CD4-positive, alpha-beta T cell treated with Interleukin-1 beta for 1 hour (primary cell): ENCODE data around the gene FAM107A.
"Not testable (repeated sequence)": the region's sequence is repeated elsewhere in the genome, so short reads cannot be mapped to it uniquely, and the experiment has no call there.

Source experiments
- DNase-seq, 2 donors: peaks; one replicate each; pipeline ENCODE4 v3.0.0-alpha.2; 2020 to 2022

The FAM107A gene

DNA sequence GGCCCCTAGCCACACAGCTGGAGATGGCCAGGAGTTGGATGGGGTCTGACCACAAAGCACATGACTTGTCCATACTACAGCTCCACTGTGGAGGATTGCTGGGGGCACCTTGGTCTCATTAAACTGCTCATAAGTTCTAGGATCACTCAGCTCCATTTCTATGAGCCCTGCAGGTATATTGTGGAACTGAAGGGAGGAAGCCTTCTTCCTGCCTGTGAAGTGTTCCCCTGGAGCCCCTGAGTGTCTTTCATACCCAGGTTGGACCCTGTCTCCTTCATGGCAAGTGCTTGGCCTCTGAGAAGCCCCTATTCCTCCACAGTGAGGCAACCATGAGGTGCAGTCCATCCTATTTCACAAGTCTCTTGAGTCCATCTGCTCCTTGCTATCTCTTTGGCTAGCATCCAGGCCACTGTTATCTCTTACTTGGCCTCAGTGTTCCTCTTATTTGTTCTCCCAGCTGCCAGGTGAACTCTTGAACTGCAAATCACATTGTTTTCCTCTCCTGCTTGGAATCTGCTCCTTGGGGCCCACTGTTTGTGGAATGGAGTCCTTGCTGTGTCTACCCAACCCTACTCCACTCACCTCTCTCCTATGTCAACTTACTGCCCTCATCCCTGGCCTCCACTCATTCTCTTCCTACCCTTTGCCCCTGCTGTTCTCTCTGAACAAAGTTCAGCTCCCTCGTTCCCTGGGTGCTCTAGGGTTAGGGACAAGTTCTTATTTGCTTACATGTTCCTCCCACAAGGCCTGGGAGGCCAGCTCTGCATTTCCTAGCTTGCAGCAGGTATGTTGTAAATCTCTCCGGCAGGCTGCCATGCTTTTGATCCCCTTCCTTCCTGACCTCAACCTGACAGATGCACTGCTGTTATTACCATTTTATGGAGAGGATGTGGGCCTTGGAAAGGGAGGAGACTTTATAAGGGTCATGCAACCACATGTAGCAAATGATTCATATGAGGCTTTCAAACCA lies 41.4 kb downstream of the FAM107A start:
- DNase-seq: no peak

DNA sequence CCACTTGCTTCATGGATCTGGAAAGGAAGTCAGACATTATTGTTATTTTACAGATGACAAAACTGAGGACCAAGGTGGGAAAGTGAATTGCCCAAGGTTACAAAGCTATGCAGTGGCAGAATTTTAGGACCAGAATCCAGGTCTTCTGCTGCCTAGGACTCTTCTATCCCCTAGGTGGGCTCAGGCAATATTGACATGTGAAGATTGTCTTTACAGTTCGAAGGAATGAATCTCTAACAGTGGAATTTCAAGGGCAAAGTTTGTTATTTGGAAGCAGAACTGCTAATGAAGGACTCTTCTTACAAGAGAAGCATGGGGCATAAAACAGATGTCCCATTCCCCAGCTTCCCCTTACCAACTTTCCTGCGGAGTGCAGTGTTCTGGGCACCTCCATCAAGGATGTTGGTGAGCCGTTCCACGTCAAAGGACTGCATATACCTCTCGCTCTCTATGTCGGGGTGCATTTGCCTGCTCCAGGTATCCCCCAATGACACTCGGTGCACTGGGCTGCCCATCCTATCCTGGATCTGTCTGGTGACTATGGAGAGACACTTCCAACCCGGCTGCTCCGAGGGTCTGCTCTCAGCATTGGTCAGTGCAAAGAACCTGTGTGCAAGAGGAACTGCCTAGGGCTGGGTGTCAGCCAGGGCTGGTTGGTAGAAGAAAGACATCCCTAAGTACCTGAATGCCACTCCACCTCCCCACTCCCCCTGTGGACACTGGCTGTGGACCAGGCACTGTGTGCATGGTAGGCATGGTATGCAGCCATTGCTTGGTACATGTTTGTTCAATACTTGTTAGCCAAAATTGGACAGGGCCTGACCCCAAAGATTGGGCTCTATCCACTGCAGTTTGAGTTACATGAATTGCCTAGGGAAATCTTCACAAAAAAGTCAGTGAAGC lies 42.3 kb downstream of the FAM107A start:
- DNase-seq: no peak

DNA sequence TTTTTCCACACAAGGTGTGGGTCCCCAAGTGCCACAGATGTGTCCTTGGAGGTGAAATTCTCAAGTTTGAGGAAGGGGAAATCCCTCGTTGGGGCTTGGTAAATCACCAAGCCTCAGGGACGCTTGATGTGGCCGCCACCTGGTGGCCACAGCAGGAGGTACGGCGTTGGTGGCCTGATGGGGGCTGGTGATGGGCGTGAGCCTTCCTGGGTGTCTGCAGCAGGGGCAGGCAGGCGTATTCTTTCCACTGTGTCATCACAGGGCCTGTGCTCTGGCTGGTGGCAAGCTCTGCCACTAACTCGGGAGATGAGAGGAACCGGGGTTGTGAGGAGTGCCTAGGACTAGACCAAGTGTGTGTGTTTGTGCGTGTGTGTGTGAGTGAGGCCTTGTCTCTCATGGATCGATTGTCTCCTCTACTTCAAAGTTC lies 44.4 kb downstream of the FAM107A start:
- DNase-seq: peak; percentile 83 to 84

DNA sequence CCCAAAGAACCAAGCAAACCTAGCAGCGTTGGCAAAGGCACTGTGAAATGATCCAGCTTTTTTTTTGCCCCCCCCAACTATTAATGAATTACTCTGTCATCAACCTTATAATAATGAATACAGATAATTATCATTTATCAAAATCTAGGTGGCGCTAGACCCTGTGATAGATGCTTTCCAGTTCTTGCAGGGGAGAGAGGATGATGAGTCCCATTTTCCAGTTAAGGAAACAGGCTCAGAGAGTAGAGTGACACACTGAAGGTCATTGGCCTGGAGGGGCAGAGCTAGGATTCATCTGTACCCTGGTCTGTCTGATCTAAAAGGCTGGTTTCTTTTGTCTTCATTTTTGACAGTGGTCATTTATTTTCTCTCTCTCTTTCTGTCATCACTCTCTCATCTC lies 45.2 kb downstream of the FAM107A start:
- DNase-seq: no peak

DNA sequence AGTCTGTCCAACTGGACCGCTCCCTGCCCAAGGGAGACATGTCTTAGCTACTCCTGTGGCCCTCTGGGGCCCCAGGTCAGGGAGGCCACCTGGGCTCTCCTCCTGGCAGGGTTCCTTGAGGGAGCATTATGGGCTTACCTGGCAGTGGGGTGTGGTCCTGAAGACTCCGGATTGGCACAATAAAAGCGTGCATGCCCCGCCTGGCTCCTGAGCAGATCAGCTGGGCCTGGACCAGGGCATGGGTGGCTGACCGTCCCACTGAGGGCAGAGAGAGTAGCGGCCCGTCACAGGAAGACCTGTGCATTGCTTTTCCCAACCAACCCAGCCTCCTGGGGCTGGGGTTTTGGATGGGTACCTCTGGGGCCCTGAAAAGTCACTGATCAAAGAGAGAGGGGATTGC lies 45.6 kb downstream of the FAM107A start:
- no peak for DNase-seq

DNA sequence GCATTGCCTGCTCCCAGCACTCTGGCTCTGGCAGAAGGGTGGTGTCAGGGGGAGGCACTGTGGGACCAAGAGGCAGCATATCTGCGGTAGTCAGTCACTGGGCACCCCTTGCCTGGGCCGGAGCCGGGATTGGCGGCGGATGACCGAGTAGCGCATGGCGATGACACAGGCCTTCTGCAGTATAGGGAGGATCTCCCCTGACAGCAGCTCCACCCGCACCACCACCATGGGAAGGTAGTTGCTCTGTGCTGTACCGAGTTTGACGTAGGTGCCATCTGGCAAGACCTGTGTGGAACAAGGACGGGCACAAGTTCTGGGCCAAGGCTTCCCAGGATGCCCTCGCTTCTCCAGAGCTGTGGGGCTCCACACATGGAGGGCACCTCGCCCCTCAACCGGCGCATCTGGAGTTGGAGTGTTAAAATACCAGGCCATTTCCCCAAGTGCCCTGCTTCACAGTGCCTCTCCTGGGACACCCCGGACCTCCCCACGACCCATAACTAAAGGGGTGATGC lies 46.8 kb downstream of the FAM107A start:
- DNase-seq: no peak

DNA sequence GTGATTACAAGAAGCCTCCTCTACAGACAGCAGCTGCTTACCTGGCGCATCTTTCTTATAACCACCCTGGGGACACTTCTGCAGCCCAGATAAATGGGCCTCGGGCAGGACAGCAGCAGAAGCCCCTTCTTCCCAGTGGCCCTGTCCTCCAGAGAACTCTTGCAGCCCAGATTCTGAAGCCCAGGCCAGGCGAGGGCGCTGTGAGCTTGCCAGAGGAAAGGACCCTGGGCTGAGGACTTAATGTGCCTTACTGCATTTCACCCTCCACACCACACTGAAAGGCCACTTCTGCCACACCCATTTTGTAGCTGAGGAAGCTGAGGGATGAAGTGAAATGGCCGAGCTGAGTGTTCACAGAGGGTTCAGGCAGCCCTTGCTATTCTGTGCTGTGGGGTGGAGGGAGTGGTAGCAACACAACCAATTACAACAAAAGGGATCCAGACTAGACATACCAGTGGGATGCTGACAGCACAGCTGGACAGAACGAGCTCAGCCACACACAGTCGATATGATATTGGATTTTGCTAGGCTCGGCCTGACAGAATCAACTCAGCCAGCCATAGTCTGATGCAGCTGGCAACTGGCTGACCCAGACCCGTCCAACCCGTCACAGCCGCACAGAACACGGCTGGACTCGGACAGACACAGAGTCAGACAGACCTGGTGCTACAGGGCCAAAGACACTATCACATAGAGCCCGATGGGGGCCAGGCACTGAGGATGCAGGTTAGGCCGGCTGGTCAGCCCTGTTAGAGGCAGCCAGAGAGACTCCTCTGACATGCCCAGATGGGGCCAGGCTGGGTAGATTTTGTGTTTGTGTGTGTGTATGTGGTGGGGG lies 47.5 kb downstream of the FAM107A start:
- no peak for DNase-seq

DNA sequence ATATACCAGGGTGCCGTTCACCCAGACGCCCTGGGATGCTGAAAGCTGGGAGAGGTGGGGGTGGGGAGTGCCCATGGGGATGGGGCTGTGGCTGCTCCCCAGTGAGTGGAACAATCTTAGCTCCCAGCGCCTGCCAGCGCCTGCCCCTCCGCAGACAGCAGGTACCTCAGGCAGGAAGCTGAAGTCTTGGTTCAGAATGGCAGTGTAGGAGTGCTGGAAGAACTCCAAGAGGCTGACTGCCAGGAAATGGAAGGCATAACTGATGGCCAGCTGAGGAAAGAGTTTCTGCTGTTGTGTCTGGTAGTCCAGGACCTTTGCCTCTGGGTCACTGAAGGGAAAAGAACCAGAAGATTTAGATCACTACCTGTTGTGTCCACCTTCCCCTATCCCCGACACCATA lies 48.6 kb downstream of the FAM107A start:
- DNase-seq: no peak

DNA sequence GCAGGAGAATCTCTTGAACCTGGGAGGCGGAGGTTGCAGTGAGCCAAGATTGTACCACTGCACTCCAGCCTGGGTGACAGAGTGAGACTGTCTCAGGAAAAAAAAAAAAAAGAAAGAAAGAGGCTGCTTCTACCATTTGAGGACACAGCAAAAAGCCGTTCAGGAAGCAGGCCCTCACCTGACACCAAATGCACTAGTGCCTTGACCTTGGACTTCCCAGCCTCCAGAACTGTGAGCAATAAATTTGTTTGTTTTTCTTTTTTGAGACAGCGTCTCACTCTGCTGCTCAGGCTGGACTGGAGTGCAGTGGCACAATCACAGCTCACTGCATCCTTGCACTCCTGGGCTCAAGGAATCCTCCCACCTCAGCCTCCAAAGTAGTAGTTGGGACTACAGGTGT lies 49.8 kb downstream of the FAM107A start:
- DNase-seq: not testable (repeated sequence)

DNA sequence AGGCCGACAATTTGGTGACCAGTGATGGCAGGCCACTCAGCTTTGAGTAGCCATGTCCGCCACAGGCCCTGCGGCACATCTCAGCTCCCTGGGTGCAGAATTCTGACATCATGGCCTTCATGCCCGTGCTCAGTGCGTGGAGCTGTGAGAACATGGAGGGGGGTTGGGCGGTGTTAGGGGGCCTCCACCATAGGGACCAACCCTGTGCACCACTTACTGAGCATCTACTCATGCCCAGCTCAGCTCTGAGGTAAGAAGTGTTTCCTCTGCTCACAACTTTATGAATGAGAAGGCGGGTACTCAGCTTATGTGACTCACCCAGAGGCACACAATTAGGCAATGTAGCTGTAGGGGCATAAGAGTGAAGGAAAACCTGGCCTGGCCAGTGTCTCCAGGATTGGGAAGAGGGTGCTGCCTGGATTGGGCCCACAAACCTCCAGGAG lies 50.7 kb downstream of the FAM107A start:
- DNase-seq: peak; percentile 1 to 54

DNA sequence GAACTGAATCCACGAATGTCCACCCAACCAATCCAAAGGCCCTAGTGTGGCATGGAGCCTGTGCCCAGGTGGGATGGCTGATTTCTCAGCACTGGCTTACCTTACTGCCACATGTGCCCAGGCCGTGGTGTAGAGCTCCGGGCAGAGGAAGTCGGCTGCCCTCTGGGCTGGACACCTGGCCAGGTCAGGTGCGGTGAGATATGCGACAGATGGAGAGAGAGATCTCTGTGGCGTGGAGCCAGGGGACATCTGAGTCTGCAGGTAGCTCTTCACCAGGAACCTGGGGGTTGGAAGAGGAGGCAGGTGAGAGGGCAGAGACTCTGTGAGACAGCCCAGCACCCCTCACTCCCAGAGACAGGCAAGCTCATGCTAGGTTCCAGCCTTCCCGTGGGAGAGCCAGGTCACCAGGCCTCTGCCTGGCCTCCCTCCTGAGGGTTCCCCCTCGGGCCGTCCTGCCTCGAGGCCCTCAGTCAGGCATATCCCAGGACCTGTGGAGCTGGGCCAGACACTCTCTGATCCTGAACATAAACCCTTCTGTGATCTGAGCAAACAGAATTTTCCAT lies 52.8 kb downstream of the FAM107A start:
- DNase-seq: no peak

DNA sequence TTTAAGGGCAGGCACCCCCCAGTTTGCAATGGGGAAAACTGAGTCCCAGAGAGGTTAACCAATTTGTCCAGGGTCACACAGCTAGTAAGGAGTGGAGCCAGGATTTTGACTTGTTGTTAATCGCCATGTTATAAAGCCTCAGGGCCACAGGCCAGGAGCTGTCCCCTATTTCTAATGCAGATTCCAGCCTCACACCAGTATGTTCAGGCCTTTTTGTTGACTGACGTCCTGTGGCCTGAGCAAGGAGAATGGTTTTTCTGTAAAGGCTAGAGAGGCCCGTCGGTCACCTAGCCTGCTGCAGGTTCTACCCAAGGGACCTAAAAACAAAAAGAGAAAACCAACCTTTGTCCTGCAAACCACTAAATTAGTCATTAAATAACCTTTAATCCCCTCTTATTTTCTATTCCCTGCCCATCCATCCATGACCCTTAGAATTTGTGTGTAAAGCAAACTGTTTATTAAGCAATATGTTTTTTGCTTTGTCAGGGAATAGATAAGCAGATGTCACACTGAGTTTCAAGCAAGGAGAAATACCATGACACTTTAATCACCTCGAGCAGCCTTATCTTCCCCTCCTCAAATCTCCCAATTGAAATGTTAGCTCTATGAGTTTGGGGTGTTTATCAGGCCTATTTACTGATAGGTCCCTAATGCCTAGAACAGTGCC lies 54.3 kb downstream of the FAM107A start:
- DNase-seq: no peak

DNA sequence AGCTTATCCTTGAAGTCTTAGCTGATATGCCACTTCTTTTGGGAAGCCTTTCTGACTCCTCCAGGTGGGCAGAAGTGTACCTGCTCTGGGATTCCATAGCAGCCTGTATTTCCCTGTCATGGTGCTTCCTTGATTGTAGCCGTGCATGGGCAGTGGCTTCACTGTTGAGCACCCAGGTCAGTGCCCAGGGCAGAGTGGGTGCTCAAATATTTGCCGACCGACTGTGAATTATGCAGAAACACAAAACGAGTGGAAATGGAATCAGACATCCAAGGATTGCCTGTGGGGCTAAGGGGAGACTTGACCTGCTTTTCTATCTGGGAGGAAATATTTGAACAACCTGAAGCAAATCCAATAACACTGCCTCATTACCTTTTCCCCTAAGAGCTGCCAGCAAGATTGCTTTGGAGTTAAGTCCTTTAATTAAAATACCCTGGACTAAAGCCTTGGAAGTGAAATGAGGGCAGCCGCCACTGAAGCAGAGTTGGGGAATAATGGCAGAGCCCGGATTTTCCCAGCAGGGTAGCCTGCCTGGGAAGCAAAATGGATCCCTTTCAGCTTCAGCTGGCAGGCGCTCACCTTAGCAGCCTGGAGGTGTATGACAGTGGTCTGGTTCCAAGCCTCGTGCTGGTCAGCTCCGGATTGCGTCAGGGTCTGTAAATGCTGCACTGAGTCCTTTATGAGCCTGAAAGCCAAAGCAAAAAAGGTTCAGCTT lies 55.1 kb downstream of the FAM107A start:
- DNase-seq: no peak

DNA sequence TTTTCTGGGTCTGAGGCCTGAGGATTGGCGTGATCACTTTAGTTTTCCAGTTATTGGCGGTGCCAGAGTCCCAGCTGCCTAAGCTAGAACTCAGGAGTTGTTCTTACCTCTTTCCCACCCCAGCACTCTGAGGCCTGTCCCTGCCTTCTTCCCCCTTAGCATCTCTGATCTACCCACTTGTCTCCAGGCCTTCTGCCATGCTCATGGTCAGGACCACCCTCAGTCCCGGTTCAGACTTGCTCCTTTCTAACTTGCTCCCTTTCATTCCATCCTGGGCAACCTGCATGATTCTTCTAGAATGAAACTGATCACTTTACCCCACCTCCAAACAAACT lies 55.9 kb downstream of the FAM107A start:
- DNase-seq: no peak

DNA sequence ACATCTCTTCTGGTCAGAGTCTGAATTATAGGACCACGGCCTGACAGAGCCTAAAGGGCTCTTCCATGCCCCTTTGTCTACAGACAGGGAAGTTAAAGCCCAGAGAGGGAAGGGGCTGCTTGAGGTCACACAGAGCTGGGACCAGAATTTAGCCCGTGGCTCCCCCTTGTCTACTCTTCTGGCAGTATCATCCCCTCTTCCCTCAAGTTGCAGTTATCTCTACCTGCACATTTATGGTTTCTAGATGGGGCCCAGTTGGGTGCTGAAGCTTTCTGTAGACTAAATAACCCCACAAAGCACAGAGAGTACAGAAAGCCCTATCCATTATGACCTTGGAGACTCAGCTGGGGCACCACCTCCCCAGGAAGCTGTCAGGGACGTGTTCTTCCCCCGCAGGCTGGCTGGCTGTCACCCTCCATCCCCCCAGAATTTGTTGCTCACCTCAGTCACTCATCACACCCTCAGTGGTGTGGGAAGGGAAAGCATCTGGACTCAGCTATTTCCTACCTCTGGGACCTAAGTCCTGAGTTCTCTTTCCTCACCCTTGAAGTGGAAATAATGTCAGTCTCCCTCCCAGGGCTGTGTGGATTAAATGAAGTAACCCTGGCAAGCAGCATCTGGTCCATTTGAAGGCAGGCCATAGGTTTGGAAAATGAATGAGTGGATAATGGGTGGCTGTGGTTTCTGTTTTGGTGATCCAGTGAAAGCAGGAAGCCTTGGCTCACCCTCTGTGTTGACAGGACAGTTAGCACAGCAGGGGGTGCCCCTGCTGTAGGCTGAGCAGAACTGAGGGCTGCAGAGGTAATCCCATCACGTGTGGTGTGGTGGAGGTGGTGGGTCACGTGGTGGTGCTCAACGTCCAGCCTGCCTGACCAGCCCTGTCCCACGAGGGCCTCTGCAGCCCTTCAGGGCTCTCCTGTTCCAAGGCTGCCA lies 56.5 kb downstream of the FAM107A start:
- DNase-seq: no peak

DNA sequence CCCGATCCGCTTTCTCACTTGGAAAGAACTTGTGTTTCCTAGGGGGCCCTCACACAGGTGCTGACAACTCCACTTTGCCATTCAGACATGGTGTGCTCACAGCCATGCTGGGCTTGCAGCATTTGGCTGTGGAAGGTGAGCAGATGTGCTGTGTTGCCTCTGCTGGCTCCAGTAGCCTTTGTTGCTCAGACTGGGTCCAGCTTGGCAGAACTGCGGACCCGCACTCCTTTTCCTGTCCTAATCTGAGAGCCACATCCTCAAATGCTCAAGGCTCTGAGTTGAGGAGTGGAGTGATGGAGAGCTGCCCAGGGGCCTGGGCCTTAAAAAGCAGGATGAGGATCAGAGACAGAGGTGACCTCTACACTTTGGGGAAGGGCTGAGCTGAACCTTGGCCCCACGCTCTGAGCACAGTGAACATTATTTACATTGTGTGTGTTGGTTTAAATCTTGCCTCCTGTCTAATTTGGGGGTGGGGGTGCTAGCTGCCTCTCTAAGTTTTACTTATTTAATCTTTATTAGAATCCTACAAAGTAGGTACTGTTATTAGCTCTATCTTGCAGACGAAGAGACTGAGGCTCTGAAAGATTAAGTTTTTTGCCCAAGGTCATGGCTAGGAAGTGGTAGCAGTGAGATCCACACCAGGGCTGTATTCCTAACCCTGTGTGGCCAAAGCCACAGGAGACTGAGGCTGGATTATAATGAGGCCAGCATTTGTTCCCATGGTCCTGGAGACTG lies 57.4 kb downstream of the FAM107A start:
- no peak for DNase-seq

DNA sequence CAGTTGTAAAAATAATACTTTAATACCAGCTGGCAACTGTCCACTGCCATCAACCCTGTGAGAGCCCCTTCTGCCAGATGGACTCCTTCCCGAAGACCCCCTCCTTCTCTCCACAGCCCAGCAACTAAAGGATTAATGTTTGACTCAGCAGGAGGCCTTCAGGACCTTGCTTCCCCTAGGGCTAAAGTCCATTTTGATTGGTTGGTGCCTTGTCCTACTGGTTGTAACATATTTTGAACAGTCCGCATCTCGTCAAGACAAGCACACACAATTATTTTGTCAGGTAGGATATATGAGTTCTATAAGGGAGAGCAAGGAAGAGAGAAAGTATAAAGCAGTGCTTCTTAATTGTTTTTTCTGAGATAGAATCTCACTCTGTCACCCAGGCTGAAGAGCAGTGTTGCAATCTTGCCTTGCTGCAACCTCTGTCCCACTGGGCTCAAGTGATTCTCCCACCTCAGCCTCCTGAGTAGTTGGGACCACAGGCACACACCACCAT lies 58.9 kb downstream of the FAM107A start:
- no peak for DNase-seq

DNA sequence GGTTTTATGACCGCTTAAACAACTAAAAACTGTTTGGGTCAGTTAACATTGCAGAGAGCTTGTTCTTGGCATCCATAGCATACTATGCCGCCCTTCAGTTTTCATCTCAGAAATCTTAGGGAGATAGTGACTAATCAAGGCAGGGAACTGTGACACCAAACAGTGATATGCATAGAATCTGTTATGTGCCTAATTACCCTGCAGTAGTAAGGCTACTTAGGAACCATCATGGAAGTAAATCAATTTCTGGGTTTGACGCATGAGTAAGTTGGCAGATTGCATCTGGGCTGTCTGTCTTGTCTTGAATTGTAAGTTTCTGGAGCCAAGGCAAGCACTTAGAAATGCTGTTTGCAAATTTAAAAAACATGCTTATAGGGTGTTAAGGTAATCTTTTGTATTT lies 62.8 kb downstream of the FAM107A start:
- DNase-seq: no peak
